GM18505 (cell line): ENCODE measurements around the gene SLC37A1.

Experiments
- ATAC-seq: cut with Tn5 transposase; IDR thresholded peaks from one replicate; pipeline ENCODE4 v1.9.1; 2021; ENCODE audit not compliant: unreplicated experiment
- POLR2A ChIP-seq: IDR thresholded peaks from 4 replicates; pipeline ENCODE4 v1.6.1; 2011; ENCODE audit warnings: borderline replicate concordance; ENCODE audit not compliant: insufficient read depth, insufficient read length; ENCODE audit errors: extremely low read depth

The SLC37A1 gene

GRCh38 chr21:42503711-42504110, 9.9 kb upstream of the SLC37A1 start:
- ATAC-seq = no peak
- no peak for TF ChIP-seq POLR2A

GRCh38 chr21:42505090-42505726, 8.4 kb upstream of the SLC37A1 start:
- ATAC-seq = no peak
- no peak for TF ChIP-seq POLR2A

- TF ChIP-seq POLR2A = no peak
- no peak for ATAC-seq
These were observed 6.2 kb upstream of the SLC37A1 start for GRCh38 chr21:42507418-42507817.

GRCh38 chr21:42508371-42508770, 5.3 kb upstream of the SLC37A1 start:
- TF ChIP-seq POLR2A = no peak
- ATAC-seq = no peak

- ATAC-seq = no peak
- TF ChIP-seq POLR2A = no peak
These were observed 4.4 kb upstream of the SLC37A1 start for GRCh38 chr21:42509244-42509643.

- ATAC-seq = no peak
- no peak for TF ChIP-seq POLR2A
These were observed 1.2 kb upstream of the SLC37A1 start for GRCh38 chr21:42512346-42513034.

- ATAC-seq = peak; percentile 38
- peak; percentile 74 for TF ChIP-seq POLR2A
These were observed 582 bp downstream of the SLC37A1 start for GRCh38 chr21:42513985-42514882.

- no peak for ATAC-seq
These were observed 1.2 kb downstream of the SLC37A1 start for GRCh38 chr21:42514883-42515228.

GRCh38 chr21:42515708-42516502, 2.3 kb downstream of the SLC37A1 start:
- no peak for ATAC-seq
- TF ChIP-seq POLR2A = no peak

More at GRCh38 chr21:42514883-42515228, 1.2 kb downstream of the SLC37A1 start:
- no peak for TF ChIP-seq POLR2A

GRCh38 chr21:42518215-42518614, 4.6 kb downstream of the SLC37A1 start:
- no peak for TF ChIP-seq POLR2A
- ATAC-seq = no peak

GRCh38 chr21:42518626-42519025, 5.0 kb downstream of the SLC37A1 start:
- no peak for ATAC-seq
- no peak for TF ChIP-seq POLR2A

- ATAC-seq = no peak
- TF ChIP-seq POLR2A = no peak
These were observed 7.1 kb downstream of the SLC37A1 start for GRCh38 chr21:42520628-42521253.
